Fibroblast of upper back skin (primary cell): ENCODE measurements around the gene SNX1.

Experiments used
- DNase-seq: peaks from one replicate; pipeline ENCODE4 v3.0.0-alpha.2; 2013

Gene SNX1

DNA sequence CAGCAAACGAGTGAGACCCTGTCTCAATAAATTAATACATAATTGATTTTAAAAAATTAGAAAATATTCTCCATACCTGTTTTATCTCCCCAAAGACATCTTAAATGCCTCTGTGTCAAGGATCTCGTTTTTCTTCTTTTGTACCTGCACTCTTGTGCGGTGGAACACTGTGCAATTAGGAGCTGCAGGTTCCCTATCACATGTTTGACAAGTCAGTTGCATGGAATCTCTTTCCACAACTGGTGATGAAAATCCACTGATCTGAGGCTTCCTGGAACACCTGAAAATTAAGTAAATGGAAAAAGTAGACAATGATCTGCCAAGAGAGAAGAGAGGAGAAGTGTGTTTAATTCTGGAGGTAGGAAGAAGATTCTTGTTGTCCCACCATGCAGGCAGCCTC, 52.8 kb downstream of the SNX1 start:
- no peak for DNase-seq

GRCh38 chr15:64149424-64149823, 53.6 kb downstream of the SNX1 start:
- DNase-seq: no peak

DNA sequence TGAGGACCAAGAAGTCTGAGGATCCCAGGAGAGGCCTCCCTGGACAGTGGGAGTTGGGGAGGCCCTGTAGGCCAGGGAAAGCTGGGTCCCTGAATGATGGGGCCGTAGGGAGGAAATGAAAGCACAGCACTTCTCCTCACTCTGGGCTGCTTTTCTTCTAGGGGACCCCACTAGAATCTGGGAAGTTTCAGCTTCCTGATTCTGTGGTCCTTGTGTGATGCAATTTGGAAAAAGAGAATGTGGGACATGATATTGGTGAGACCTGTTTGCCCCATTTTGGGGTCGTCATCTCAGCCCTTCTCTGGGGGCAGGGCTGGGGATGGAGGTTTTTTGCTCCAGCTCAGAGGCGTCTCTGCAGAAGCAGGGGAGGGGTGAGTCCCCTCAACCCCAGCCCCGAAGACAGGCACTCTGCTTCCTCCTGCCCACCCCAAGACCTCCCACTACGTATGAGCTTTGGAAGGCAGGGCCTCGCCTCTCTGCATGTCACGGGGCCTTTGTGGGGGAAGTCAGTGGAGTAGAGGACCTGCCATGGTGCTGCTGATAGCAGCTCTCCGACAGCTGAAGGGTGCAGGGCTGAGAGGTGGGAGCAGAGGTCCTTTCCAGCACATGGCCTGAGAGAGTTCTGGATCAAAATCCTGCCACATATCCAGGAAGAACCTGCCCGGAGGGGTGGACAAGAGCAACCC, 54.3 kb downstream of the SNX1 start:
- no peak for DNase-seq

GRCh38 chr15:64151727-64152506, 56.1 kb downstream of the SNX1 start, which contains the start of gene SNX22:
Gene SNX22 (plus strand): TSS chr15:64151731. CDS start chr15:64151776, 45 bp downstream.
- no peak for DNase-seq

DNA sequence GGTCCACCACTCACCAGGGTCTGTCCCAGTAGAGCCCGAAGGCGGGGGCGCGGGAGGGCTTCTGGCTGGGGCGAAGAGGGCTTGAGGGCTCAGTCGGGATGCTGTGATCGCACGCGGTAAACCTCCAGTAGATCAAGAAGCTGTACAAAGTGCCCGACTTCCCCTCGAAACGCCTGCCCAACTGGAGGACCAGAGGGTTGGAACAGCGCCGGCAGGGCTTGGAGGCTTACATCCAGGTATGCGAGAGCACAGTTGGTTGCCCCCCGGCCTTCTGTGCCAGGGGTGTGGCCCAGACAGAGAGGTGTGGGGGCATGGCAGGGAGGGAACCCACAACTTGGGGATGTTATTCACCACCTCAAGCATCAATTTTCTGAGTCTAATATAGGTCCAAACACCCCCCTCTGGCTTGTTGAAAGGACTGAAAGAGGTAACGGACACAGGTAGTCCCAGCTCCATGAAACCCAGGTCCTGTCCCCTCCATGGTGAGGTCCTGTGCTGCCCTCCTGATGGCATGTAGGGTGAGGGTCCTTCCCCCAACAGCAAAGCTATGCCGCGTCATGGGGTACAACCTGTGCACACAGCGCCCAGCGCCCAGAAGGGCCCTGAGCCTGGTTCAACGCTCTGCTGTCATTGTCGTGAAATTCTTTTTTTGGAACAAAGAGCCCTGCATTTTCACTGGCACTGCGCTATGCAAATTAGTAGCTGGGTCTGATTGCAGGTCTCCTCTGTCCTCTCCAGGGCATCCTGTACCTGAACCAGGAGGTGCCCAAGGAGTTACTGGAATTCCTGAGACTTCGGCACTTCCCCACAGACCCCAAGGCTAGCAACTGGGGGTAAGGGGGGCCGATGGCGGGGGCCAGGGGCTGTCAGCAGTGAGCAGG, 57.0 kb downstream of the SNX1 start:
- DNase-seq: no peak

GRCh38 chr15:64153480-64154367, 57.9 kb downstream of the SNX1 start:
- DNase-seq: peak; percentile 79

DNA sequence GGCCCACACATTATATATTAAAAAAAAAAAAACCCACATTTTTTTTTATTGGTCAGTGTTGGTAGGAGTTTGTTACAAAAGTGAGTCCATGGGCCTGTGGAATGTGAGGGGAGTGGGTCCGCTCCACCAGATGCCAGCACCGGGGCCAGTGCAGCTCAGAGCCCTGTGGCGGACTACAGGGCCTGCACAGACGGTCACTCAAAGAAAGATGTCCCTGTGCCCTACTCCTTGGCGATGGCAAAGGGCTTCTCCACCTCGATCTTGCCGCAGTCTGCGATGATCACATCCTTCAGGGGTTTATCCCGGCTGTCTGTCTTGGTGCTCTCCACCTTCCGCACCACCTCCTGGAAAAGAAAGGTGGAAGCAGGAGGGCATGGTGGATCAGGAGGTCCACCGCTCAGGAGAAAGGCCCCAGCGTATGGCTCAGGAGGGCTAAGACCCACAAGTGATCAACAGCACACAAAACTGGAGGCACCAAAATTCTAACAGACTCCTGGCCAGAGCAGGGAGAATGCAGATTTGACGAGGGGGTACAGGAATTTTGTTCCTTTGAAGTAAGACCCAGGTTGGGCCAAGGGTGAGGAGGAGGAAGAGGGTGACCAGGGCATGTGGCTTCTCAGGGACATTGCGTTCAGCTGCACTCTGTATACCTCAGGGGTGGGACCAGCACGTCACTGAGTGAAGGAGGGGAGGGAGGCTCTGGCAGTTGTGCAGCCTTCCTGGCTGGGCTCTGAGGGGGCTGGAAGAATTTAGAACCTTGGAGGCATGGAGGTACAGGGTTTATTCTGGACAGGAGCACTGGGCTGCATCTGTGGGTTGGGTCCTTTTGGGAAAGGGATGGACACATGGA, 60.2 kb downstream of the SNX1 start:
- no peak for DNase-seq

DNA sequence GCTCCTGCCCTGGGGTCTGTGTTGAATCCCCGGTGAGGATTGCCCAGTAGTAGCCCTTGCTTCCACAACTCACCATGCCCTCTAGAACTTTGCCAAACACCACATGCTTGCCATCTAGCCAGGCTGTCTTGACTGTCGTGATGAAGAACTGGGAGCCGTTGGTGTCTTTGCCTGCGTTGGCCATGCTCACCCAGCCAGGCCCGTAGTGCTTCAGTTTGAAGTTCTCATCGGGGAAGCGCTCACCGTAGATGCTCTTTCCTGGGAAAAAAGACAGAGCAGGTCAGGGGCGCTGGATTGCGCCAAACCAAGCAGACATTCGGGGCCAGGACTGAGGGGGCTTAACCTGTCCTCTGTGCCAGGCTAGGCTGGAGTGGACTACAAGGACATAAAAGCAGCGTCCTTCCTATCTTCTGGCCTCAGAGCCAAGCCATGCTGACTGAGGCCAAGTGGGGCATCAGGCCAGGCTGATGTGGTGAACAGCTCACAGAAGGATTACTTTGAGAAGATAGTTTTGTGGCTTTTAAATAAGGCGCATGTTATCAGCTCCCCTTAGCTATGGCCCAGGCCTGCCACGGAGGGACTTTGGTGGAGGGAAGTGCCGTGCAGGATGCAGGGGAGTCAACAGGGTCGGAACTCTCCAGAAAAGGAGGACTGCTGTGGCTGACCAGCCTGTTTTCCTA, 61.0 kb downstream of the SNX1 start:
- no peak for DNase-seq

DNA sequence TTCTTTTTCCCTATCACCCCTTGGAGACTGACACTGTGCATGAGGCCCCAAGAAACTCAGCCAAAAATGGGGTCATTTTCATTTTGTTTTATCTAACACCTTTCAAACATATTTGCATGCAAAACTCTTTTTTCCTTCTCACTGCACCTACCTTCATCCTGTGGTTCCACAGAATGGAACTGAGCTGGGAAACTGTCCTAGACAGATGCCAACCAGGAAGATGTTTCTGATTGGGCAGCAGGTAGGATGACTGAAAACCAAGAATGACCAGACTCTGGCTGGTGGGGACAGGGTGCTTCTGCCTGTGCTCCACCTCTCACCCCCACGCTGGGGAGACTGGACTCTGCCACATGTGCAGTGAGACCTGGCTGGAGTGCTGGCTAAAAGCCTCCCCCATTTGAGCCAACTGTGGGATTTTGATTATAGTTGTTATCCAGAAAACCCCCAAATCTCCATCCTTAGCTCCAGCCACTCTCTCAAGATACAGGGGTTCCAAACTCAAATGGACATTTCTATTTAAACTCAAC, 61.9 kb downstream of the SNX1 start:
- no peak for DNase-seq

DNA sequence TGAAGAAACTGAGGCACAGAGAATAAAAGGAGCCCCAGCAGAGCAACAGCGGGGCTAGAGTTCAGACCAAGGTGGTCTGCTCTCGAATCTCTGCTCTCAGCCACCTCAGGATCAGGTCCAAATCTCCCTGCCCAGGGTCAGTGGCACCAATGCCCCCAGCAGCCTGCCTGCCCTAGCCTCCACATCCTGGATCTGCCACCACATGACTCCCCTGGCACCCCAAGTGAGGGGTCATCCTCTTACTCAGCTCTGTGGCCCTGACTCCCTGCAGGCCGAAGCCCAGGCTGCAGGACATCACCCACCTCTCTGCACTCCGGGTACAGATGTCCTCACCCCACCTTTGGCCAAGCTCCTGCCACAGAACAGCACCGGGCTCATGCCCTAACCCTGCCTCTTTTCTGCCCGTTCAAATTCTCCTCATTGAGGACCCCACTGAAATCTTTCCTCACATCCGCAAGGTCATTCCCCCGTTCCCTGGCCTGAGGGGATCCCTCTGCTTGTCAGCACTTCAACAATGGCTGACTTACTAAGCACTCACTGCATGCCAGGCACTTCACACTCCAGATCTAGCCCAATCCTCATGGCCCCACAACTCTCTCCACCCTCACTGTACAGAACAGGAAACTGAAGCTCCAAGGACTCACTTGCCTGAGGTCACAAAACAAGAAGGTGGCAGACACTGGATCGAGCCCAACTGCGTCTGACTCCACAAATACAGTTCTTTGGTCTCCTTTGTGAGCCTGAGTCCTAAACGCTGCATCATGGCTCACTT, 62.8 kb downstream of the SNX1 start:
- DNase-seq: no peak

GRCh38 chr15:64161688-64162477, 66.1 kb downstream of the SNX1 start:
- no peak for DNase-seq

GRCh38 chr15:64162478-64162868, 66.7 kb downstream of the SNX1 start:
- no peak for DNase-seq

DNA sequence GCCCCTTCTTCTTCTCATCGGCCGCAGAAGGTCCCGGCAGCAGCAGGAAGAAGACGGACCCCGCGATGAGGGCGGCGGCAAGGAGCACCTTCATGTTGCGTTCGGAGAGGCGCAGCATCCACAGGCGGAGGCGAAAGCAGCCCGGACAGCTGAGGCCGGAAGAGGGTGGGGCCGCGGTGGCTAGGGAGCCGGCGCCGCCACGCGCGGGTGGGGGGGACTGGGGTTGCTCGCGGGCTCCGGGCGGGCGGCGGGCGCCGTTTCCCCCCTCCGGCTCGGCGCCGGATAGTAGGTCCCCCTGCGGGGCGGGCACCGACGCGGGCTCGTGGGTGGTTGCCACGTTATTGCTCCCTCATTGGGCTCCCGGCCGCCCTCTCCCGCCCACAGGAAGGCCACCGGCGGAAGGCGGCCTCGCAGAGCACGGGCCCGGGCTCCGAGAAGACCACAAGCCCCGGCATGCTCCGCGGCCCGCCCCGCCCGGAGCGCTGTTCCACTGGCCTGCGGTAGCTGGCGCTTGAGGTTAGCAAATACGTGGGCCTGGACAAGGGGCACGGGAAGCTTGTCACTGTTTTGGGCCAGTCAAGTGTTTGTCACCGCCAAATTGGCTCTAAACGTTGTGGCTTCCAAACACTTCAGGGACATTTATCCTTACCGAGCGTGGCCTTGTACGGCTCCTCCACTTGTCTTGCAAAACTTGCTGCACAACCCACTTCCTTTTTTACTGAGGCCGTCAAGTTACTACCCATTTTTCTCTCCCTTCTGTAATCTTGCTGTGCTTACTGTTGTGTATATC, 67.3 kb downstream of the SNX1 start, which contains the start of gene PPIB:
Gene PPIB, minus strand, starts transcription at position 154 of the 790 bp plus-strand sequence. Its CDS starts 36 bp downstream, at position 118.
- DNase-seq: peak; percentile 98

DNA sequence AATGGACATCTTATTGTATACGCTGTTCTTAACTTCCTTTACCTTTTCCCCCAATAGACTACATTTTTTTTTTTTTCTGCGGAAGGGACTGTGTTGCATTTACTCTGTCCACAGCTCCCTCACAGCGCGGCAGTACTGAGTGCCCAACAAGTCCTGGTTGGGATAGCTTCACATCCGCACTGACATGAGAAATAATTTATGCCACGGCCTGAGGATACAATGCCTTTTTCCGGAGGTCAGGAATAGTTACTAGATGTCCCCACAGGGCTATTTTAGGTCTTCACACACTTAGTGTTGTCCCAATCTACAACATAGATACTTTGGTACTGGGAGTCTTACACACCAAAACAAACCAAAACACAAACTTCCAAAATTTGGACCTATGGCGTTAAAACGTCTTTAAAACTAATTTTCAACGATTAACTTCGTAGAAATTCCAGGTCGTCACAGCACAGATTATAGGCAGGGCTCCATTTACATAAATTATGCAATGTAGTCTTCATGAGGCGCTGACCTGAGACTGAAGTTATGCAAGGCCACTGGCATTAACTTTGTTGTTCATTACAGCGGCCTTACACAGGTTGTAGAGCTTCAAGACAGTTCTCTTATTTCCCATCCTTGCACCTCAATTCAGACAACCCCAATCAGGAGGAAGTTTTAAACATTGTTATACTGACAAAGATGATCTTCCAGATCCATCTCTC, 68.0 kb downstream of the SNX1 start:
- DNase-seq: peak; percentile 24

DNA sequence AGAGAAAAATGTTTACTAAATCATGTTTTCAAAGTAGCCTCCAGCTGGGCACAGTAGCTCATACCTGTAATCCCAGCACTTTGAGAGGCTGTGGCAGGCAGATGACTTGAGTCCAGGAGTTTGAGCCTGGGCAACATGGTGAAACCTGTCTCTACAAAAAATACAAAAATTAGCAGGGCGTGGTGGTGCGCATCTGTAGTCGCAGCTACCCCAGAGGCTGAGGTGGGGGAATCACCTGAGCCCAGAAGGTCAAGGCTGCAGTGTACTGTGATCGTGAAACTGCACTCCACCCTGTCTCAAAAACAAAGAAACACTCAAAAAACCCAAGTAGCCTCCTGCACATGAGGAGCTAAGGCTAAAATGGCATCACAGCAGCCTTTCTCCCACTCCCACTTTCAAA, 68.7 kb downstream of the SNX1 start:
- no peak for DNase-seq

- no peak for DNase-seq
These were observed 70.5 kb downstream of the SNX1 start for GRCh38 chr15:64166102-64166890.
